GM21825 (cell line): Measurements from ENCODE around the gene TBL1XR1.
"Not testable (repeated sequence)": the region's sequence is repeated elsewhere in the genome, so short reads cannot be mapped to it uniquely, and the experiment has no call there.

Experiments
- ATAC-seq: cut with Tn5 transposase; IDR thresholded peaks from one replicate; pipeline ENCODE4 v1.9.1; 2021; ENCODE audit warnings: mild to moderate bottlenecking, moderate library complexity; ENCODE audit not compliant: unreplicated experiment

The TBL1XR1 gene

DNA sequence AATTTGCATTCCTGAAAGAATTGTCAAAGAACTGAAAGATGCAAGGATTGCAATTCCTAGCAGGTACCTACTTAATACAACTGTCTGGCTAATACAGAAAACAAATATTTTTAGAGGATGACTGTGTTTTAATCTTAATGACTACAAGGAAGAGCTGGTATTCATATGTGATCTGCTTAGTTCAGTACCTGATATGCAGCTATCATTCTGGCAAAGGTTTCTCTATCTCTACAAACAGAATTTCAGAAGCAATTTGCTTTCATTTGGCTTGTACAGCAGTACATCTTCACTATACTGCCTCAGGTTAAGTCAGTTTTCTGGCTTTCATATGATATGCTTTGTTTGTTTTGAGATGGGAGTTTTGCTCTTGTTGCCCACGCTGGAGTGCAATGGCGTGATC is 51.3 kb downstream of the TBL1XR1 start:
- ATAC-seq, result no peak

DNA sequence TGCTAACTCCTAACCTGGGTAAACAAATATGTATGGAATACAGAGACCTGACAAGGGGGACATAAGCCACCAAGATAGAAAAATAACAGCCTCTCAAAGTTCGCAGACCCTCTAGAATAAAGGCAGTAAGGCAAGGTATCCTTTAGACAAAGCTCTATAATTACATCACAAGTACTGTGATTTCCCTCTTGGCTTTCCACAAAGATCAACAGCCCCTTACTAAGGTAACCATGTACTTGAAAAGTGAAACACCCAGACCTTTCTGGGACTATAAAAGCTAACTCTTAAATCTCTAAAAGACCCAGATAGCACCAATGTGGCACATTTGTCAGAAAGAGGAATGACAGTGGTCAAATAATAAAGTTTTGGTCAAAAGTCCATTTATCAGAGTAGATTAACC is 51.9 kb downstream of the TBL1XR1 start:
- peak; percentile 34 for ATAC-seq

DNA sequence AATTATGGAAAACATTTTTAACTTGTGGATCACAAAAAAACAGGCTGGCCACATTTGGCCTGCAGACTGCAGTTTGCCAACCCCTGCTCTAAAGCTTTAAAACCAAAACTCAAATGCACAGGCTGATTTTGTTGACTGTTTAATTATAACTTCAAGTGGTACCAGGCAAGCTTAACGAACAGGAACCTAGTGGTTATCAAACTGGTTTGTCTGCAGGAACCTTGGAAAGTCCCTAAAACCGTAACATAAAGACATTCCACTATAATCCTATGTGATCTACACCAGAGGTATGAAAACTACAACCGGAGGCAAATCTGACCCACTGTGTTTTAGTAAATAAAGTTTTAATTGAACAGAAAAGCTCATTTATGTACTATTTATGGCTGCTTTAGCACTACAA is 52.4 kb downstream of the TBL1XR1 start:
- ATAC-seq, result peak; percentile 63

DNA sequence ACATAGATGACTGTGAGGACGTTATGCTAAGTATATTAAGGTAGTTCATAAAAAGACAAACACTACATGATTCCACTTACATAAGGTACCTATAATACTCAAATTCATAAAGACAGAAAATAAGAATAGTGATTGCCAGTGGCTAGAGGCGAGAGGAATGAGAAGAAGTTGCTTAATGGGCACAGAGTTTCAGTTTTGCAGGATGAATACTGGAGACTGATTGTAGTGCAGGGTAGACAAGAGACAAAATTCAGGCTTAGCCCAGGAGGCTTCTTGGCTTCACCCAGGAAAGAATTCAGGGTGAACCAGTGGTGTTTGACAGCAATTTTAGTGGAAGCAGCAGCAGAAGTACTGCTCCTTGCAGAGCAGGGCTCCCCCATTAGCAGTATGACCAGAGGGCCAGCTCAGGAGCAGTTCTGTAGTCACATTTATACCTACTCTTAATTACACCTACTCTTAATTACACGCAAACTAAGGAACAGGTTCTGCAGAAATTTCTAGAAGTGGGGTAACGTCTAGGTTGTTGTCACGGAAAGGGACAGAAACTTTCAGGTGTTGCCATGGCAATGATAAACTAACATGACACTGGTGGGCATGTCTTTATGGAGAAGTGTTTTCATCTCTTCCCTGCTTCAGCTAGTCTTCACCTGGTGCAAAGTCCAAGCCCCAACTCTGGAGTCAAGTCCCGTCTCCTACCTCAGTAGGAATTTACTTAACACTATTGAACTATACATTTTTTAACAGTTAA is 55.2 kb downstream of the TBL1XR1 start:
- no peak for ATAC-seq

DNA sequence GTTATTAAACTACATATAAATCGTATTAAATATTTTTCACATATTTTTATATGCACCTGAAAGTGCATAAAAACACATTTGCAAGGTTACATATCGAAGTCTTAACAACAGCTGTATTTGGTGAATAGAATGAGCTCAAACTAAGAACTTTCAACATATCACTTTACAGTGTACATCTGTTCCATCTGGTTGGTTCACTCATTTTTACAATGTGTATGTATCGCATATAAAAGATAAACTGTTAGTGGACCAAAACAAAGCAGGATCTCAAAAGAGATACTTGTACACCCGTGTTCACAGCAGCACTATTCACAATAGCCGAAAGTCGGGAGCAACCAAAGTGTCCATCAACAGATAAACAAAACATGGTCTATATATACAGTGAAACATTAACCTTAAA is 55.8 kb downstream of the TBL1XR1 start:
- ATAC-seq, result no peak

DNA sequence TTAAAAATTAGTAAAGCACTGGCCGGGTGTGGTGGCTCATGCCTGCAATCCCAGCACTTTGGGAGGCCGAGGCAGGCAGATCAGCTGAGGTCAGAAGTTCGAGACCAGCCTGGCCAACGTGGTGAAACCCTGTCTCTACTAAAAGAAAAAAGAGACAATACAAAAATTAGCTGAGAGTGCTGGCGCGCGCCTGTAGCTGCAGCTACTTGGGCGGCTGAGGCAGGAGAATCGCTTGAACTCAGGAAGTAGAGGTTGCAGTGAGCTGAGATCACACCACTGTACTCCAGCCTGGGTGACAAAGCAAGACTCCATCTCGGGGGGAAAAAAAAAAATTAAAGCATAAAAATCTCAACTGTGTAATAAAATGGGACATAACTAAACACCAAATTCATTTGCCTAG is 58.1 kb downstream of the TBL1XR1 start:
- not testable (repeated sequence) for ATAC-seq

DNA sequence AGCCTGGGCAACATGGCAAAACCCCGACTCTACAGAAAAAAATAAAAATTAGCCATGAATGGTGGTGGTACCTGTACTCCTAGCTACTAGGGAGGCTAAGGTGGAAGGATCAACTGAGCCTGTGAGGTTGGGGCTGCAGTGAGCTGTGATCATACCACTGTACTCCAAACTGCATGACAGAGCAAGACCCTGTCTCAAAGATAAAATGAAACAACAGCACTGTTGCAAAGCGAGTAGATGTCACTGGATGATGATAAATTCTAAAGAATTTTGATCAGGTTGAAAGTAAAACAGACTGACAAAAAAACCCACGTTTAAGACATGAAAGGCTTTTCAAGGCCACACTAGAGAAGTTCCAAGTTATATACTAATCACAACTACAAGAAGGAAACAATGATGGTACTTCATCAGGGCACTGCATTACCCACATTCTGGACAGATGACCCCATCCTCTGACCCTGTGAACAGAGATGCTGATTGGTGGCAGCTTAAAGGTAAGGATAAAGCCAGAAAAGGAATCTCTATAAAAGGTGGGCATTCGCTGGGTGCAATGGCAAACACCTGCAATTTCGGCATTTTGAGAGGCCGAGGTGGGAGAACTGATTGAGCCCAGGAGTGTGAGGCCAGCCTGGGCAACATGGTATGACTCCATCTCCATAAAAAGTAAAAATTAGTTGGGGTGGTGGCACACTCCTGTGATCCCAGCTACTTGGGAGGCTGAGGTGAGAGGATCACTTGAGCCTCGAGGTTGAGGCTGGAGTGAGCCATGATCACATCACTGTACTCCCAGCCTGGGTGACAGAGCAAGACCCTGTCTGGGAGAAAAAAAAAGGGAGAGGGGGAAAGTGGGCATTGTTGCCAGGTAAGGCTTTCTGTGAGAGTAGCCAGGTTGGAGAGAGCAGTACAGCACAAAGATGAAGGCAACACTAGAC is 59.2 kb downstream of the TBL1XR1 start:
- ATAC-seq, result no peak

DNA sequence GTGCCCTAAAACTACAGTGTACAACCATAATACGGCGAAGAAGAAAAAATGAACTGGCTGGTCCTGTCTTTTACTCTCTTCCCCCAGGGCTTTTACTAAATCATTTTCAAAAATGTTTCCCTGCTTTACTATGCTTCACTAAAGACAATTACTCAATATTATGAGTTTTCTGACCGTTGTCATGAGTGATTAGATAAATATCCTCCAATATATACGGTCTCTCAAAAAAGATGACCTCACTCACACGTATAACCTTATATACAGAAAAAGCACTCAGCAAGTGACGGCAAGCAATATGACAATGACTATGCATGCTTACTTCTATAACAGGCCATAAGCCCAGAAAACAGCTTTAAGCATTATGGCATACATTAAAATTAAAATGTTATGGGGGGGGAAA is 60.5 kb downstream of the TBL1XR1 start:
- ATAC-seq, result no peak

DNA sequence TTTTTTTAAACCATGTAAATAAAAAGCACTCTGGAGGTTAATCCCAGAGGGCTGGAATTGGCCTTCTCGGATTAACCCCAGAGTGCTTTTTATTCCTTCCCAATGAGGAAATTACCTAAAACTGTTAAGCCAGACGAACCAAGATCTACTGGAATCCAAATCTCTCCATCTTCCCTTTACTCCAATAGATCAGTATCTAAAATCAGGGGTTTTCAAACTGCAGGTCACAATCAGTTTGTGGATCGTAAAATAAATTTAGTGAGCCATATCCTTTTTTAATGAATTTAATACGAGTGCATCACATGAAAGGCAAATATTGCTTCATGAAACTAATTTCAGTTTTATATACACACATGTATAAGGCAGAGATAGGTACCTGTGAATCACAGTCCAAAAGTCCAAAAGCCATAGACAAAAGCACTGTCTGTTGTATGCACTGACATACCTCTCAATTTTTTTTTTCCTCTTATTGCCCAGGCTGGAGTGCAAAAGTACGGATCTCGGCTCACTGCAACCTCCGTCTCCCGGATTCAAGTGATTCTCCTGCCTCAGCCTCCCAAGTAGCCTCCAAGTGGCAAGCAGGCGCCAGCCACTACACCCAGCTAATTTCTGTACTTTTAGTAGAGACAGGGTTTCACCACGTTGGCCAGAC is 61.3 kb downstream of the TBL1XR1 start:
- no peak for ATAC-seq

DNA sequence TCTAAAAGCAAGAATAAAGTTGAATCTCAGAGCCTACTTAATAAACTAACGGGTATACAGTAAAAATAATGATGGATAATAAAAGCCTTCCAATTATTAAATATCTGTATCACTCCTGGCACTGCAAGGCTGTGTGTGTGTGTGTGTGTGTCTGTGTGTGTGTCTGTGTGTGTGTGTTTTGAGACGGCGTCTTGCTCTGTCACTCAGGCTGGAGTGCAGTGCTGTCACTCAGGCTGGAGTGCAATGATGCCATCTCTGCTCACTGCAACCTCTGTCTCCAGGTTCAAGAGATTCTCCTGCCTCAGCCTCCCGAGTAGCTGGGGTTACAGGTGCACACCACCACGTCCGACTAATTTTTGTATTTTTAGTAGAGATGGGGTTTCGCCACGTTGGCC is 62.5 kb downstream of the TBL1XR1 start:
- ATAC-seq, result no peak

DNA sequence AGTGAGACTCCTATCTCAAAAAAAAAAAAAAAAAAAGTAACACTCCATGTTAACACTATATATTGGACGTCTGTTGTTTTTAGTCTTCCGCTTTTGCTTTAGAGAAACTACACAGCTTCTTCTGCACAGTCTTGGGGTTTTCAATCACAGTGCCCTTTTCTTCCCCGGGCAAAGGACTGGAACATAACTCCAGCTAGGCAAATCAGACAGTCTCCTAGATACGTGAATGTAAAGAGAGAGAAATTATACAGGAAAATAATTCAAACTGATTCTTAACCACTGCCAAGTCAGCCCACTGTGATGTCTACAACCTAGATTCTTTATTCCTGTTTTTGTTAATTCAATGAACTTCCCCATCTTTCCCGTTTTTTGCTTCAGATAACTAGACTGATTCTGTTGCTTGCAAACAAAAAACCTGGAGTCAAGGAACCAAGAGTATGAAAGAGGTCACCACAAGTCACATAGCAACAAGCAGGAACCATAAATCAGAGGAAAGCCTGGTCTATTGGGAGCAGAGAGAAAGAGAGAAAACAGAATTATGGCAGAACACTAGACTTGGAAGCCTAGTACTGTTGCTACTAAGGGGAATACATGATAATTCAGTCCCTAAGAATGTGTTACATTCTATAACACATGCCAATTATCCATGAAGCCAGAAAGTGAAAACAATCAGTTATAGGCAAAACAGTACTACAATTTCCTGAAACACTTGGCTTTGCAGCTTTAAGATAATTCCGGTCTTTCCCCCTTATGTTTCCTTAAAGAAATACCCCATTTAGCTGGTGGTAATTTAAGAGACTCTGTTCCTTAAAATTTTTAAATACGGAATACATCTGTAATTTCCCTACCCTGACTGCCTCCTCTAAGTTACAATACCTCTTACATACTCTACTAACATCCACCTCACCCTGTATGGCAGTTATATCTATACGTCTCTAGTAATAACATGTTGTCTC is 63.1 kb downstream of the TBL1XR1 start:
- no peak for ATAC-seq

DNA sequence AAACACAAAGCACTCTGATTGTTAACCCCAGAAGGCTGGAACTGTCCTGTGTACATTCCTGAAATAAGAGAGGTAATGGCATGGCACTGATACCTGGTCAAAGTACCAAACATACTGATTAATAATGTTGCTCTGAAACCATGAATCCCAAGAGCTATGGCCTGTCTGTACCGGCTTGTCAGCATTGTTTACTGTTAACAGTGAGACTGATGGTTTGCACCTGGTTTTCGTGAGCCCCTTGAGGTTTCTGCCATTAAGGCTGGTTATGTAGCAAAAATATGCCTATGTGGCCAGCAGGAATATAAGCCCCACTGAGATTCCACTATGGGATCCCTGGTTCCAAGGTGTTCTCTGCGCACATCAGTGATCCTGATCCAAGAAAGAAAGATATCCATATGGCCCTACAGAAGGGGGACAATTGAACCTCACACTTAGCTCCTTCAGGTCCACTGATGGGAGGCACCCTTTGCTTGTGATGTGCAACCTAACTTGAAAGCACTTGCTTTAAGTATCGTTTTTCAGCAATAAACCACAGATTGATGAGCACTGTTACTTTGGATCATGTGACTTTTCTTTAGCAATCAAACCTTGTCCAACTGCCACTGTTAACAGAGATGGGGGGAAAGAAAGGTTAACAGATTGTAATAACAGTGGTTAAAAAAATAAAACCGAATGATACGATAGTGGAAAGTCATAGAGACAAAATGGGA is 65.2 kb downstream of the TBL1XR1 start:
- ATAC-seq, result no peak

DNA sequence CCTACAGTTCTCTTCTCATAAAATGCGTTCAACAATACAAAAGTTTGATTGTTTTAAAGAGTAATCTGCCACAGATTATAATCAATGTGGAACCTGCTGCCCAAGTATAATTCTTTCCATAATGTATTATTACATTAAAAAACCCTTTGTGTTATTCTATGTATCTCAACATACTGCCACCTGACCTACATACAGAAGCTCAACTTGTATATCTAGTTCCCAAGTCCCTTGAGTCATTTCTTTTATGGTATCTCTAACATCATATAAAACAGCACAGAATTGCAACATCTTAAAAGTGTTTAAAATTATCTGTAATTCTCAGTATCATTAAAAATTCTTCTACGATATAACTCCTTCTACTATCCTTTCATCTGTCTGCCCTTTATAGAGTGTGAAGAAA is 70.3 kb downstream of the TBL1XR1 start:
- ATAC-seq, result no peak

DNA sequence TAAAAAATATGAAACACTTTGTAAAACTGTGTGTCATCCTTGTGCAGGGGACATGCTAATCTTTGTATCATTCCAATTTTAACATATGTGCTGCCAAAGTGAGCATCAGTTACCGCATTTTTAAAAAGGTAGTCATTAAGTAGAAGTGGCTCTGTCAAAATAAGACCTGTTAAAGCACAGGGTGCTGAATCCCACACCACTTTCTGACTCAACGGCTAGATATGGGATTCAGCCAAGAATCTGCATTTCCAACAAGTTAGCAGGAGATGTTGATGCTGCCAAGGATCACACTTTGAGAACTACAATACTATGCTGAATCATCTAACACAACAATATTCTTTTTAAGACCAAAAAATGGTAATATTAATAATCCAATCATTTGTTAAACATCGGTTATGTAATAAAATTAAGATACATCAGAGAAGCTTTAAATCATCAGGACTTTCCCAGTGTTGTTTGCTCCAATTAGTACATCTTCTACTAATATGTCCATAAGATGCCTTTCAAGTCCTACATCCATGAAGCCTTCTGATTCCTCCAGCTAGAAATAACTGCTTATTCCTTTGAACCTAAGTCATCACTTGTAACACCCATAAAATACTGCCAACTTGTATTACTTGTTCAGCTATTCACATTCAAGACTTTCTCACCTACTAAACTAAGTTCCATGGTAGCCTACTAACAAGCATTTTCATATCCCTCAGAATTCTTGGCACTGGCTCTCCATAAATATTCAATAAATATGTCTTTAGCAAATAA is 71.1 kb downstream of the TBL1XR1 start:
- no peak for ATAC-seq

DNA sequence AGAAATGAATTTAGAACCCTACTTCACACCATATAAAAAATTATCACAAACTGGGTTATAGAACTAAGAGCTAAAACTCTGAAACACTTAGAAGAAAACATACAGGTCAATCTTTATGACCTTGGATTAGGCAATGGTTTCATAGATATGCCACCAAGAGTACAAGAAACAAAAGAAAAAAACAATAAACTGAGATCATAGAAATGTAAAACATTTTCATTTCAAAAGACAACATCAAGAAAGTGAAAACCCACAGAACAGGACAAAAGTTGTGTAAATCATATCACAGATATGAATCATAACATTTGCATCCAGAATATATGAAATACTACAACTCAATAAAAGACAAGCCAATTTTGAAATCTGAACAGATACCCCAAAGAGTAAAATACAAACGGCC is 72.4 kb downstream of the TBL1XR1 start:
- ATAC-seq, result no peak

DNA sequence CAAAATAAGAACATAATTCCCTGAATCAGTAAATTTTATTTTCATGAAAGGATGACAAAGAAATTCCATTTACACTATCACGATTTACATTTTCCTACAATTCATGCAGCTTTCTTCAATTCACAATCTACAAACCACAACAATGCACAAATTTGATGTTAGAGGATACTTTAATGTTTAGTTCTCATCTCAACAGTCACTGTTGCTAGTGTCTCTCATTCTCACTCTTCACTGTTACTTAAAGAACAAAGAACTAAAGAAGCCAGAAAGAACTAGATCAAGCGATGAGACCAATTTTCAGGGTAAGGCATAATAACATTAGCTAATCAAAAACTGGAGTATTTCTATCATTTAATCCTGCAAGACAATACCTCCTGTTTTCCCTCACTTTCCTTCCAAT is 73.5 kb downstream of the TBL1XR1 start:
- no peak for ATAC-seq

DNA sequence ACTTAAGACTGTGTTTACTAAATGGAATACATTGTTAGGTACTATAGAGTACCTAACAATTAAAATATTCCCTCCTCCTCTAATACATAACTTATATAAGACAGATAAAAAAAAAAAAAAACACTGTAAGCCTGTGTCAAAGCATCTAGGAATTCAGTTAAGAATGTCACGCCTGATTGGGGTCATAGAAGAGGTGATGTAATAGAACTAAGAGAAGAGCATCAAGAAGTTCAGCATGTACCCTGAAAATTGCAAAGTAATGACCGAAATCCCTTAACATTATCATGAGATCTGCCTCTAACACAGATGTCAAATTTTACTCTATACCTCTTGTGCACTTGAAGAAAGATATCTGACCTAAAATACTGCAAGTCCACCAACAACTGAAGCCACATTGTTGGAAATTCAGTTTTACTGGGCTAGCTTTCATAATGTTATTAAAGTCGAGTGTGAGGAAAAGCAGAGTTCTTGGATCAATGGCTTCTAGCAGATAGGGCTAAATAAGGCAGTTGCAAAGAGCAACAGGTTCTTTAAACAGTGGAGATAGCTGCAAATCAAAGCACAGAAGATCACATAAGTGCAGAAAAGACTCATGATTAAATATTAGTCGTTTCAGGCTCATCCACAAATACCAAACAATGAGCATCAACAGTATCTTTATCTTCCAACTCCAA is 75.0 kb downstream of the TBL1XR1 start:
- ATAC-seq, result no peak

DNA sequence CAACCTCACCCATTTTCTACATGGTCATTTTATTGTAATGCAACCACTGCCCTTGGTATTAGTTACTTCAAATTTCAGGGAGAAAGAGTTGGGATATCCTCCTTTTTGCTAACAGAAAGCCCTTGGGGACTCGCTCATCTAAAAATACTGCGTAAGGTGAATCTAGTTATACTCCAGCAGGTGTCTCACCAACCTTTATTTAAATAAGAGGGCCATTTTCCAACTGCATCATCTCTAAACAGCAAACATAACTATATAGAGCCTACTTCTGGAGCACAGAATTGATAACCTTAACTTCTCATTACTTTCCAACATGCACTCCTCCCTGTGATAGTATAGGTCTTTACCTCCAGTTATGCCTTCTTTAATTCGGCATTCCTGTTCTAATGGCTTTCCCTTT is 77.5 kb downstream of the TBL1XR1 start:
- no peak for ATAC-seq

DNA sequence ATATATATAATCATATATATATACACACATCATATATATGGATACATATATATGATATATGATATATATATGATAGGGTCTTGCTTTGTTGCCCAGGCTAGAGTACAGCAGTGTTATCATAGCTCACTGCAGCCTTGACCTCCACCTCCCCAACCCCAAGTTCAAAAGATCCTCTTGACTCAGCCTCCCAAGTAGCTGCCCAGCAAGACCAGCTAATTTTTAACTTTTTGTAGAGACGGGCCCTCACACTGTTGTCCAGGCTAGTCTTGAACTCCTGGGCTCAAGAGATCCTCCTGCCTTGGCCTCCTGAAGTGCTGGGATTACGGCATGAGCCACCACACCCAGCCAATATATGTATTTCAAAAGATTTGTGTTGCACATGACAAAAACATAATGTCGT is 83.0 kb downstream of the TBL1XR1 start:
- no peak for ATAC-seq
